SK-N-SH (cell line): ENCODE data around the gene ETV6. TPM values are rescaled to one million over a fixed set of nuclear protein-coding genes. Genes with fewer than 3 reads are reported as not detected.

Experiments
- CTCF ChIA-PET: fragments of 300-600, 350-600 bp; formaldehyde crosslinking; extraction: SDS; loops from one replicate; lab custom pipeline; 2021; lab: Yijun Ruan, JAX
- POLR2A ChIA-PET: fragments of 350-600 bp; sonication (Branson Sonifier 250); formaldehyde crosslinking; extraction: SDS; loops from one replicate; lab custom pipeline; 2020; ENCODE audit warnings: antibody characterized with exemption, inconsistent platforms; lab: Yijun Ruan, JAX
- DNase-seq: peaks from one replicate; pipeline ENCODE4 v3.0.0; 2012
- H2AFZ ChIP-seq: fragments of 200-600 bp; sonication (generic); 2 replicates; pipeline ENCODE4 v1.8.1; 2016; ENCODE audit warnings: antibody characterized with exemption, mild to moderate bottlenecking, low read depth
- H3F3A ChIP-seq: fragments of 200-600 bp; sonication (generic); replicated peaks from 2 replicates; pipeline ENCODE3; 2016; ENCODE audit warnings: antibody characterized with exemption, mild to moderate bottlenecking; ENCODE audit not compliant: insufficient read depth
- H3K27ac ChIP-seq, 2 experiments: fragments of 200-500 bp in 1 of 2; fragments of 200-600 bp in 1 of 2; sonication (Bioruptor generic) in 1 of 2; sonication (generic), shearing (Covaris generic) in 1 of 2; 2 replicates each; pipeline versions ENCODE4 v1.5.1 to v1.6.1; 2014 to 2016; ENCODE audit warnings: low read depth in 2 of 2, inconsistent platforms in 1 of 2, low read length in 1 of 2, mild to moderate bottlenecking in 1 of 2, mixed read lengths in 1 of 2
- H3K27me3 ChIP-seq: fragments of 200-600 bp; sonication (generic), shearing (Covaris generic); 2 replicates; pipeline ENCODE4 v1.6.1; 2016; ENCODE audit warnings: mixed run types; ENCODE audit not compliant: insufficient read depth
- H3K36me3 ChIP-seq, 2 experiments: fragments of 200-500 bp in 1 of 2; fragments of 200-600 bp in 1 of 2; sonication (Bioruptor generic) in 1 of 2; sonication (generic) in 1 of 2; replicated peaks in 1 of 2; 2 replicates each; pipeline versions ENCODE3 to v1.5.1; 2014 to 2016; ENCODE audit warnings: low read length in 1 of 2, mild to moderate bottlenecking in 1 of 2; ENCODE audit not compliant: insufficient read depth in 2 of 2, control insufficient read depth in 1 of 2
- H3K4me1 ChIP-seq, 2 experiments: fragments of 200-500 bp in 1 of 2; fragments of 200-600 bp in 1 of 2; sonication (Bioruptor generic) in 1 of 2; sonication (generic), shearing (Covaris generic) in 1 of 2; 2 replicates each; pipeline versions ENCODE4 v1.5.1 to v1.6.1; 2014 to 2016; ENCODE audit warnings: low read depth in 1 of 2, low read length in 1 of 2, mixed run types in 1 of 2; ENCODE audit not compliant: insufficient read depth in 2 of 2, control insufficient read depth in 1 of 2
- H3K4me2 ChIP-seq: fragments of 200-600 bp; sonication (generic), shearing (Covaris generic); 2 replicates; pipeline ENCODE4 v1.6.1; 2017; ENCODE audit warnings: mixed run types
- H3K4me3 ChIP-seq, 2 experiments: fragments of 200-500 bp in 1 of 2; fragments of 200-600 bp in 1 of 2; sonication (Bioruptor generic) in 1 of 2; sonication (generic), shearing (Covaris generic) in 1 of 2; 2 replicates each; pipeline versions ENCODE4 v1.5.1 to v1.8.1; 2014 to 2016; ENCODE audit warnings: low read depth in 2 of 2, inconsistent platforms in 1 of 2, low read length in 1 of 2, mild to moderate bottlenecking in 1 of 2, mixed read lengths in 1 of 2, moderate library complexity in 1 of 2
- H3K79me2 ChIP-seq: fragments of 200-600 bp; sonication (generic); 2 replicates; pipeline ENCODE4 v1.8.1; 2017; ENCODE audit warnings: mild to moderate bottlenecking; ENCODE audit not compliant: insufficient read depth
- H3K9ac ChIP-seq: fragments of 200-600 bp; sonication (generic); 2 replicates; pipeline ENCODE4 v1.6.1; 2017; ENCODE audit warnings: mixed run types
- H3K9me2 ChIP-seq: fragments of 200-600 bp; sonication (generic); 2 replicates; pipeline ENCODE4 v1.6.1; 2017; ENCODE audit warnings: mixed run types
- H3K9me3 ChIP-seq: fragments of 200-600 bp; sonication (generic); 2 replicates; pipeline ENCODE4 v1.6.1; 2017; ENCODE audit warnings: mixed run types, mild to moderate bottlenecking, moderate library complexity
- H4K20me1 ChIP-seq: fragments of 200-600 bp; sonication (generic); 2 replicates; pipeline ENCODE4 v1.6.1; 2017; ENCODE audit warnings: mild to moderate bottlenecking, mixed run types; ENCODE audit not compliant: insufficient read depth
- EP300 ChIP-seq, 2 experiments: IDR thresholded peaks; 2 replicates each; pipeline versions ENCODE4 v1.4.0 to v1.6.1; 2012; ENCODE audit warnings: borderline replicate concordance in 1 of 2, low read depth in 1 of 2, low read length in 1 of 2
- JUND ChIP-seq: IDR thresholded peaks from 2 replicates; pipeline ENCODE4 v1.4.0; 2012
- MAX ChIP-seq: IDR thresholded peaks from 2 replicates; pipeline ENCODE4 v1.4.0; 2012; ENCODE audit warnings: low read depth
- MXI1 ChIP-seq: IDR thresholded peaks from 2 replicates; pipeline ENCODE4 v1.6.1; 2012; ENCODE audit warnings: mild to moderate bottlenecking, low read depth, low read length, improper control_type of control experiment
- NFIC ChIP-seq: IDR thresholded peaks from 2 replicates; pipeline ENCODE4 v1.4.0; 2012; ENCODE audit warnings: borderline replicate concordance
- POLR2AphosphoS5 ChIP-seq: IDR thresholded peaks from 2 replicates; pipeline ENCODE4 v1.6.1; 2012; ENCODE audit warnings: low read depth, low read length
- RAD21 ChIP-seq: IDR thresholded peaks from 2 replicates; pipeline ENCODE4 v1.6.1; 2012; ENCODE audit warnings: mild to moderate bottlenecking, low read length
- RCOR1 ChIP-seq: fragments of 150-350 bp; IDR thresholded peaks from 2 replicates; pipeline ENCODE4 v1.6.1; 2017; ENCODE audit warnings: antibody characterized with exemption, low read length
- RFX5 ChIP-seq: IDR thresholded peaks from 2 replicates; pipeline ENCODE4 v1.6.1; 2012; ENCODE audit warnings: mild to moderate bottlenecking, improper control_type of control experiment, low read length
- TCF12 ChIP-seq: IDR thresholded peaks from 2 replicates; pipeline ENCODE4 v1.4.0; 2012
- YY1 ChIP-seq: IDR thresholded peaks from 2 replicates; pipeline ENCODE4 v1.4.0; 2012; ENCODE audit warnings: low read depth, mild to moderate bottlenecking
- WGBS: methylation state at CpG from one replicate; pipeline ENCODE4 v1.1.6; 2017; ENCODE audit warnings: low lambda C conversion rate; 5-methylcytosine and 5-hydroxymethylcytosine counted together
- polyA plus RNA-seq, 3 experiments: library from polyadenylated mRNA; depleted of rRNA; stranded (reverse); fragments of >200 nt; gene quantifications; 2 replicates each; pipeline ENCODE4 v1.2.3, GENCODE V29; 2012

ETV6 gene
- polyA plus RNA-seq, 1 of the 3 experiments (the other 2 are of a cell fraction), result 4.0 TPM

- TF ChIP-seq EP300 (IDR thresholded peaks at IDR 0.05; ENCODE audit: borderline replicate concordance in 1 of 2, low read depth in 1 of 2, low read length in 1 of 2) (peak; percentile 16 to 82; a peak in 2 of 4 replicates), RAD21 (no peak), MXI1 (no peak), JUND (peak; percentile 61), MAX (no peak), POLR2AphosphoS5 (peak; percentile 17; the same call in 1 of the 2 replicates), NFIC (0 out of 2 replicates have a peak, but pooled peaks have one; percentile 36)
- TF ChIP-seq, all 33 proteins: peak for 7
Measured at GRCh38 chr12:11633968-11634367, 15.5 kb upstream of the ETV6 start (continued).

- CTCF ChIA-PET, result no interaction called here
- no peak overlapping the region for H3K4me3 ChIP-seq
- TF ChIP-seq YY1, result no peak
- TF ChIP-seq TCF12, result peak; percentile 17; the same call in 1 of the 2 replicates
- TF ChIP-seq, all 33 proteins: peak for 1
- no peak overlapping the region for H3K4me2 ChIP-seq
- H2AFZ ChIP-seq, result no peak overlapping the region
- POLR2A ChIA-PET, result no interaction called here
- H3F3A ChIP-seq, result no peaks in the 10 kb centered on the region
- no peak overlapping the region for H3K27ac ChIP-seq
- no peaks in the 10 kb centered on the region for H3K79me2 ChIP-seq
- WGBS, result 90% methylated on average over 2 of the region's 2 CpGs
- no peaks in the 10 kb centered on the region for H3K27me3 ChIP-seq
- H3K9me2 ChIP-seq, result no peaks in the 10 kb centered on the region
- H3K9me3 ChIP-seq, result no peaks in the 10 kb centered on the region
- peaks cover 0 to 7% of the 10 kb centered on the region in 2 experiments; a peak in 1 of 4 replicates for H3K4me1 ChIP-seq
- DNase-seq, result no peak
- no peaks in the 10 kb centered on the region for H3K36me3 ChIP-seq
- H3K9ac ChIP-seq, result no peak overlapping the region
- no peaks in the 10 kb centered on the region for H4K20me1 ChIP-seq
Measured at GRCh38 chr12:11635341-11635740, 14.1 kb upstream of the ETV6 start.

- H4K20me1 ChIP-seq, result no peaks in the 10 kb centered on the region
- TF ChIP-seq RCOR1 (no peak), RFX5 (no peak)
- DNase-seq, result no peak
- H3K27me3 ChIP-seq, result no peaks in the 10 kb centered on the region
- no peaks in the 10 kb centered on the region for H3F3A ChIP-seq
- H3K9me2 ChIP-seq, result no peaks in the 10 kb centered on the region
- H3K36me3 ChIP-seq, result no peaks in the 10 kb centered on the region
- CTCF ChIA-PET, result no interaction called here
- 0 out of 4 replicates have a peak, but pooled peaks cover 0 to 7% of the 10 kb centered on the region in 2 experiments for H3K4me1 ChIP-seq
- no peak overlapping the region for H3K4me2 ChIP-seq
- no peaks in the 10 kb centered on the region for H3K79me2 ChIP-seq
- H3K9ac ChIP-seq, result no peak overlapping the region
- no peaks in the 10 kb centered on the region for H3K9me3 ChIP-seq
- no peak overlapping the region for H3K27ac ChIP-seq
- POLR2A ChIA-PET, result no interaction called here
- no peak overlapping the region for H3K4me3 ChIP-seq
- 71% methylated on average over 3 of the region's 3 CpGs for WGBS
- H2AFZ ChIP-seq, result no peak overlapping the region
Measured at GRCh38 chr12:11638315-11638916, 11.1 kb upstream of the ETV6 start.
